Measurements from ENCODE around the gene ZNF697. TPM values are rescaled to one million over a fixed set of nuclear protein-coding genes. Genes with fewer than 3 reads are reported as not detected.

ZNF697 gene
- total and polyA plus RNA-seq, 9 of the 15 experiments (the other 6 are each of a cell fraction or from before 2014, with no cell fraction given), result 2.1 to 13.6 (median 8.3) TPM

- intact Hi-C loops (cut with micrococcal nuclease), result no loop called here
- ChIA-PET CTCF (ENCODE audit: low intra/inter-chr PET ratio) (no interaction called here), POLR2A (interaction anchor here (0.6 kb wide), 1 partner anchor 11 kb away, joined by 3 read pairs; no protein-coding TSS in a partner anchor)
- Histone ChIP-seq H3K4me1 (replicated peaks in 1 of 2; ENCODE audit: control insufficient read depth in 2 of 2, insufficient read depth in 2 of 2, low read length in 2 of 2) (no peaks in the 10 kb centered on the region), H3K9me3 (replicated peaks; ENCODE audit: control insufficient read depth, insufficient read depth, low read depth, low read length) (no peaks in the 10 kb centered on the region), H3K27ac (ENCODE audit: extremely low read depth, low read depth, low read length) (no peak overlapping the region), H3K27me3 (ENCODE audit: control insufficient read depth in 2 of 2, insufficient read depth in 2 of 2, low read length in 2 of 2) (no peaks in the 10 kb centered on the region), H3K79me2 (ENCODE audit: control insufficient read depth, insufficient read depth, low read length) (no peaks in the 10 kb centered on the region), H3K9me1 (ENCODE audit: control insufficient read depth, insufficient read depth, low read length) (no peaks in the 10 kb centered on the region), H3K4me2 (ENCODE audit: insufficient read depth, low read length) (no peak overlapping the region), H4K20me1 (replicated peaks; ENCODE audit: control insufficient read depth, insufficient read depth, low read length) (no peaks in the 10 kb centered on the region), H3K36me3 (ENCODE audit: control insufficient read depth, insufficient read depth, low read length) (no peaks in the 10 kb centered on the region), H2AFZ (ENCODE audit: low read depth, low read length) (no peak overlapping the region), H3K9ac (ENCODE audit: insufficient read depth in 1 of 2, low read depth in 2 of 2, low read length in 2 of 2) (no peak overlapping the region), H3K4me3 (no peak overlapping the region)
- TF ChIP-seq RNF2 (IDR thresholded peaks at IDR 0.05), result no peak
- TF ChIP-seq ADNP (tag; IDR thresholded peaks at IDR 0.05), result no peak
- no peak for ATAC-seq
- DNase-seq (ENCODE audit: extremely low read depth in 1 of 4, low spot score in 3 of 4), result no peak
- in situ Hi-C loops (cut with MboI), result no loop called here
- BruUV-seq (replicated peaks), result no TSS peak
- under 1% methylated on average over 5 of the region's 5 CpGs for WGBS (ENCODE audit: insufficient coverage, low coverage, missing lambda C conversion rate)
- FAIRE-seq, result no peak
Measured at GRCh38 chr1:119588621-119589020, 59.4 kb downstream of the ZNF697 start.

- Histone ChIP-seq H3K4me1 (replicated peaks in 1 of 2; ENCODE audit: control insufficient read depth in 2 of 2, insufficient read depth in 2 of 2, low read length in 2 of 2) (no peaks in the 10 kb centered on the region), H3K36me3 (ENCODE audit: control insufficient read depth, insufficient read depth, low read length) (no peaks in the 10 kb centered on the region), H3K27me3 (ENCODE audit: control insufficient read depth in 2 of 2, insufficient read depth in 2 of 2, low read length in 2 of 2) (no peaks in the 10 kb centered on the region), H3K27ac (ENCODE audit: extremely low read depth, low read depth, low read length) (no peak overlapping the region), H3K4me2 (ENCODE audit: insufficient read depth, low read length) (no peak overlapping the region), H3K9me3 (replicated peaks; ENCODE audit: control insufficient read depth, insufficient read depth, low read depth, low read length) (no peaks in the 10 kb centered on the region), H3K9ac (ENCODE audit: insufficient read depth in 1 of 2, low read depth in 2 of 2, low read length in 2 of 2) (no peak overlapping the region), H3K4me3 (no peak overlapping the region), H4K20me1 (replicated peaks; ENCODE audit: control insufficient read depth, insufficient read depth, low read length) (no peaks in the 10 kb centered on the region), H2AFZ (ENCODE audit: low read depth, low read length) (no peak overlapping the region), H3K79me2 (ENCODE audit: control insufficient read depth, insufficient read depth, low read length) (no peaks in the 10 kb centered on the region), H3K9me1 (ENCODE audit: control insufficient read depth, insufficient read depth, low read length) (no peaks in the 10 kb centered on the region)
- in situ Hi-C loops (cut with MboI) (no loop called here), intact Hi-C loops (cut with micrococcal nuclease) (no loop called here)
- 0% methylated on average over 3 of the region's 3 CpGs for WGBS (ENCODE audit: insufficient coverage, low coverage, missing lambda C conversion rate)
- no TSS peak for BruUV-seq (replicated peaks)
- DNase-seq (ENCODE audit: extremely low read depth in 1 of 4, low spot score in 3 of 4), result no peak
- no peak for FAIRE-seq
- ATAC-seq, result no peak
- ChIA-PET CTCF (ENCODE audit: low intra/inter-chr PET ratio) (no interaction called here), POLR2A (no interaction called here)
- TF ChIP-seq E4F1 (CRISPR knock-in tag; IDR thresholded peaks at IDR 0.05; ENCODE audit: borderline replicate concordance), result no peak
- no peak for TF ChIP-seq POU5F1 (IDR thresholded peaks at IDR 0.05; ENCODE audit: borderline replicate concordance, low read depth, low read length, partially characterized antibody)
- TF ChIP-seq ZNF407 (IDR thresholded peaks at IDR 0.05; ENCODE audit: low read depth), result no peak
- no peak for TF ChIP-seq COPS2 (conservative IDR thresholded peaks at IDR 0.05)
Measured at GRCh38 chr1:119587341-119587740, 60.7 kb downstream of the ZNF697 start.
